Ascending aorta (tissue), 2 donors: ENCODE results near the gene IKBIP. TPM values are rescaled to one million over a fixed set of nuclear protein-coding genes. Genes with fewer than 3 reads are reported as not detected.
"Not testable (repeated sequence)": the region's sequence is repeated elsewhere in the genome, so short reads cannot be mapped to it uniquely, and the experiment has no call there.

Experiments
- DNase-seq, 2 donors: peaks; one replicate each; pipeline ENCODE4 v3.0.0-alpha.2; 2019; ENCODE audit warnings: low spot score in 2 of 2
- H3K27ac ChIP-seq, 2 donors: fragments of 200-600 bp; sonication (generic); one replicate each; pipeline ENCODE4 v1.5.1; 2016 to 2017; ENCODE audit warnings: mild to moderate bottlenecking in 1 of 2
- H3K27me3 ChIP-seq: fragments of 200-600 bp; sonication (generic); one replicate; pipeline ENCODE4 v1.5.1; 2017
- H3K36me3 ChIP-seq, 2 donors: fragments of 200-600 bp; sonication (generic); one replicate each; pipeline ENCODE4 v1.5.1; 2016
- H3K4me1 ChIP-seq, 2 donors: fragments of 200-600 bp; sonication (generic); one replicate each; pipeline ENCODE4 v1.5.1; 2016 to 2017; ENCODE audit warnings: mild to moderate bottlenecking in 1 of 2
- H3K4me3 ChIP-seq, 2 donors: fragments of 200-600 bp; sonication (generic); one replicate each; pipeline ENCODE4 v1.5.1; 2016 to 2017; ENCODE audit warnings: mild to moderate bottlenecking in 1 of 2
- H3K9me3 ChIP-seq, 2 donors: fragments of 200-600 bp; sonication (generic); one replicate each; pipeline ENCODE4 v1.5.1; 2016
- CTCF ChIP-seq, 3 experiments: fragments of 200-600 bp in 2 of 3; fragments of 450-650 bp in 1 of 3; sonication (generic) in 2 of 3; IDR thresholded peaks; one replicate each; pipeline ENCODE4 v1.5.1; 2016 to 2019; ENCODE audit warnings: antibody characterized with exemption in 3 of 3, mild to moderate bottlenecking in 1 of 3, moderate library complexity in 1 of 3
- intact Hi-C: fragments of 100-400 bp; cut with DNase I; formaldehyde crosslinking; loops from one replicate; pipeline ENCODE4 v1.15.1; 2023
- total RNA-seq: library from RNA; depleted of rRNA; stranded (reverse); fragments of >200 nt; gene quantifications from one replicate; pipeline ENCODE4 v1.1.0, GENCODE V29; 2016

Gene IKBIP
- total RNA-seq, 1 donor from 2014 or later, result 12.3 TPM

- no peaks in the 10 kb centered on the region for H3K27me3 ChIP-seq
- no peak overlapping the region for H3K4me3 ChIP-seq
- DNase-seq, result no peak
- no peaks in the 10 kb centered on the region for H3K4me1 ChIP-seq
- no peaks in the 10 kb centered on the region for H3K9me3 ChIP-seq
- H3K27ac ChIP-seq, result no peak overlapping the region
- no peak for TF ChIP-seq CTCF (IDR thresholded peaks at IDR 0.05)
- intact Hi-C loops, result no loop called here
- H3K36me3 ChIP-seq, result peaks cover 67 to 78% of the 10 kb centered on the region in 2 donors
Observed at GRCh38 chr12:98601924-98602323, 42.7 kb downstream of the IKBIP start.

GRCh38 chr12:98597313-98597712 lies 47.3 kb downstream of the IKBIP start:
- H3K9me3 ChIP-seq, H3K27me3 ChIP-seq, H3K4me3 ChIP-seq, DNase-seq, intact Hi-C loops, H3K27ac ChIP-seq: not testable (repeated sequence)
- H3K4me1 ChIP-seq, result peaks cover 0 to 11% of the 10 kb centered on the region in 2 donors
- peaks cover 55 to 57% of the 10 kb centered on the region in 2 donors for H3K36me3 ChIP-seq

- H3K9me3 ChIP-seq, result no peaks in the 10 kb centered on the region
- peak overlapping the region; percentile 23 to 98 for H3K27ac ChIP-seq
- peak overlapping the region; percentile 91 to 99 for H3K4me3 ChIP-seq
- H3K4me1 ChIP-seq, result peaks cover 0 to 11% of the 10 kb centered on the region in 2 donors
- TF ChIP-seq CTCF (IDR thresholded peaks at IDR 0.05), result no peak
- intact Hi-C loops, result no loop called here
- no peak for DNase-seq
- peaks cover 36 to 38% of the 10 kb centered on the region in 2 donors for H3K36me3 ChIP-seq
- no peaks in the 10 kb centered on the region for H3K27me3 ChIP-seq
Observed at GRCh38 chr12:98595243-98595988, 49.2 kb downstream of the IKBIP start.

- peaks cover 0 to 11% of the 10 kb centered on the region in 2 donors for H3K4me1 ChIP-seq
- no peak for TF ChIP-seq CTCF (IDR thresholded peaks at IDR 0.05)
- no peaks in the 10 kb centered on the region for H3K27me3 ChIP-seq
- peak overlapping the region; percentile 91 to 99 for H3K4me3 ChIP-seq
- no peaks in the 10 kb centered on the region for H3K9me3 ChIP-seq
- H3K36me3 ChIP-seq, result peaks cover 24 to 27% of the 10 kb centered on the region in 2 donors
- H3K27ac ChIP-seq, result peak overlapping the region; percentile 97 to 98
- DNase-seq, result peak in 1 of 2 donors; percentile 68
- intact Hi-C loops, result loop anchor here (5.0 kb wide), 2 partner anchors 92 to 1548 kb away; partner anchors contain the start of gene BLTP3B
Observed at GRCh38 chr12:98594050-98594835, 50.3 kb downstream of the IKBIP start.

- Histone ChIP-seq H3K4me3 (peak within 1 kb of the TSS; percentile 91 to 99), H3K36me3 (peaks cover 17 to 19% of the 10 kb centered on the region in 2 donors), H3K4me1 (peaks cover 0 to 11% of the 10 kb centered on the region in 2 donors), H3K27ac (peak within 1 kb of the TSS; percentile 97 to 98), H3K9me3 (no peaks in the 10 kb centered on the region), H3K27me3 (no peaks in the 10 kb centered on the region)
- intact Hi-C loops, result loop anchor here (1.0 to 5.0 kb wide), 4 partner anchors 52 to 1549 kb away; partner anchors contain the start of genes APAF1 and BLTP3B
- peak; percentile 92 to 98 for DNase-seq
- no peak for TF ChIP-seq CTCF (IDR thresholded peaks at IDR 0.05)
Observed at GRCh38 chr12:98593351-98594049, 51.1 kb downstream of the IKBIP start, which contains the start of gene SLC25A3. Gene SLC25A3 (plus strand): TSS chr12:98593686. CDS start chr12:98593979, 293 bp downstream.
